ENCODE results near the gene UBN2. TPM values are rescaled to one million over a fixed set of nuclear protein-coding genes. Genes with fewer than 3 reads are reported as not detected.

Gene UBN2
- total RNA-seq, 2 donors from 2014 or later, result 14.4 to 19.3 TPM

- Histone ChIP-seq H3K9me3 (no peaks in the 10 kb centered on the region), H3K27ac (no peak overlapping the region), H3K36me3 (peaks cover 3% of the 10 kb centered on the region), H3K9ac (ENCODE audit: low read depth in 2 of 2, low read length in 2 of 2) (no peak overlapping the region), H3K27me3 (no peaks in the 10 kb centered on the region), H3K4me3 (no peak overlapping the region), H3K4me1 (no peaks in the 10 kb centered on the region)
- TF ChIP-seq CTCF (IDR thresholded peaks at IDR 0.05), result no peak
- DNase-seq, result no peak
- intact Hi-C loops (cut with DNase I), result no loop called here
These were observed 18.3 kb downstream of the UBN2 start for GRCh38 chr7:139249179-139249810.

GRCh38 chr7:139252451-139252850 is 21.4 kb downstream of the UBN2 start:
- DNase-seq, result no peak
- no peaks in the 10 kb centered on the region for H3K36me3 ChIP-seq
- no peaks in the 10 kb centered on the region for H3K9me3 ChIP-seq
- no peaks in the 10 kb centered on the region for H3K4me1 ChIP-seq
- no peak for TF ChIP-seq CTCF (IDR thresholded peaks at IDR 0.05)
- no peak overlapping the region for H3K27ac ChIP-seq
- H3K4me3 ChIP-seq, result no peak overlapping the region
- intact Hi-C loops (cut with DNase I), result no loop called here
- H3K9ac ChIP-seq (ENCODE audit: low read depth in 2 of 2, low read length in 2 of 2), result no peak overlapping the region
- no peaks in the 10 kb centered on the region for H3K27me3 ChIP-seq

GRCh38 chr7:139254281-139254680 is 23.2 kb downstream of the UBN2 start:
- no peak for DNase-seq
- no peak overlapping the region for H3K4me3 ChIP-seq
- H3K4me1 ChIP-seq, result no peaks in the 10 kb centered on the region
- H3K36me3 ChIP-seq, result no peaks in the 10 kb centered on the region
- no peak for TF ChIP-seq CTCF (IDR thresholded peaks at IDR 0.05)
- H3K27me3 ChIP-seq, result no peaks in the 10 kb centered on the region
- H3K9me3 ChIP-seq, result no peaks in the 10 kb centered on the region
- H3K9ac ChIP-seq (ENCODE audit: low read depth in 2 of 2, low read length in 2 of 2), result no peak overlapping the region
- intact Hi-C loops (cut with DNase I), result no loop called here
- no peak overlapping the region for H3K27ac ChIP-seq

GRCh38 chr7:139254728-139255127 is 23.7 kb downstream of the UBN2 start:
- no peaks in the 10 kb centered on the region for H3K4me1 ChIP-seq
- no peak for TF ChIP-seq CTCF (IDR thresholded peaks at IDR 0.05)
- intact Hi-C loops (cut with DNase I), result no loop called here
- H3K27ac ChIP-seq, result no peak overlapping the region
- no peak for DNase-seq
- H3K27me3 ChIP-seq, result no peaks in the 10 kb centered on the region
- no peaks in the 10 kb centered on the region for H3K9me3 ChIP-seq
- H3K9ac ChIP-seq (ENCODE audit: low read depth in 2 of 2, low read length in 2 of 2), result no peak overlapping the region
- H3K36me3 ChIP-seq, result peaks cover 1% of the 10 kb centered on the region
- H3K4me3 ChIP-seq, result no peak overlapping the region

GRCh38 chr7:139255290-139255689 is 24.3 kb downstream of the UBN2 start:
- TF ChIP-seq CTCF (IDR thresholded peaks at IDR 0.05), result no peak

More at GRCh38 chr7:139255290-139255689, 24.3 kb downstream of the UBN2 start:
- Histone ChIP-seq H3K9me3 (no peaks in the 10 kb centered on the region), H3K36me3 (peaks cover 7% of the 10 kb centered on the region), H3K27me3 (no peaks in the 10 kb centered on the region), H3K9ac (ENCODE audit: low read depth in 2 of 2, low read length in 2 of 2) (no peak overlapping the region), H3K4me3 (no peak overlapping the region), H3K27ac (no peak overlapping the region), H3K4me1 (no peaks in the 10 kb centered on the region)
- no peak for DNase-seq
- intact Hi-C loops (cut with DNase I), result no loop called here
